ENCODE results near the gene DEF6. TPM values are rescaled to one million over a fixed set of nuclear protein-coding genes. Genes with fewer than 3 reads are reported as not detected.

DEF6 gene
- total and polyA plus RNA-seq, 2 of the 13 experiments (the other 11 are each of a cell fraction or from before 2014, with no cell fraction given): 5.2 to 10.0 TPM

GRCh38 chr6:35259948-35260590 is 37.5 kb upstream of the DEF6 start (continued):
- TF ChIP-seq ZNF543 (CRISPR knock-in tag; IDR thresholded peaks at IDR 0.05) (no peak), RXRB (CRISPR knock-in tag; IDR thresholded peaks at IDR 0.05; ENCODE audit: borderline replicate concordance) (no peak), PRDM4 (CRISPR knock-in tag; IDR thresholded peaks at IDR 0.05; ENCODE audit: borderline replicate concordance) (no peak), POLR2AphosphoS5 (IDR thresholded peaks at IDR 0.05; ENCODE audit: low read depth, low read length) (peak; percentile 45), POLR2A (IDR thresholded peaks at IDR 0.05; ENCODE audit: insufficient read depth in 1 of 2, low read depth in 2 of 2, low read length in 2 of 2) (peak in 1 of 2 experiments; percentile 81; a peak in 1 of 4 replicates), ZNF354B (CRISPR knock-in tag; IDR thresholded peaks at IDR 0.05) (0 out of 2 replicates have a peak, but pooled peaks have one; percentile 26), ARID2 (CRISPR knock-in tag; IDR thresholded peaks at IDR 0.05; ENCODE audit: borderline replicate concordance) (peak; percentile 79; the same call in 1 of the 2 replicates), NFATC3 (CRISPR knock-in tag; IDR thresholded peaks at IDR 0.05) (no peak), MEIS1 (CRISPR knock-in tag; IDR thresholded peaks at IDR 0.05; ENCODE audit: borderline replicate concordance) (no peak), ZBTB34 (CRISPR knock-in tag; IDR thresholded peaks at IDR 0.05) (peak; percentile 16; the same call in 1 of the 2 replicates), JUN (CRISPR knock-in tag; IDR thresholded peaks at IDR 0.05) (no peak), ZNF142 (CRISPR knock-in tag; IDR thresholded peaks at IDR 0.05) (no peak), NCOR1 (IDR thresholded peaks at IDR 0.05; ENCODE audit: borderline replicate concordance, low read length) (no peak)
- TF ChIP-seq, protein P1, sequence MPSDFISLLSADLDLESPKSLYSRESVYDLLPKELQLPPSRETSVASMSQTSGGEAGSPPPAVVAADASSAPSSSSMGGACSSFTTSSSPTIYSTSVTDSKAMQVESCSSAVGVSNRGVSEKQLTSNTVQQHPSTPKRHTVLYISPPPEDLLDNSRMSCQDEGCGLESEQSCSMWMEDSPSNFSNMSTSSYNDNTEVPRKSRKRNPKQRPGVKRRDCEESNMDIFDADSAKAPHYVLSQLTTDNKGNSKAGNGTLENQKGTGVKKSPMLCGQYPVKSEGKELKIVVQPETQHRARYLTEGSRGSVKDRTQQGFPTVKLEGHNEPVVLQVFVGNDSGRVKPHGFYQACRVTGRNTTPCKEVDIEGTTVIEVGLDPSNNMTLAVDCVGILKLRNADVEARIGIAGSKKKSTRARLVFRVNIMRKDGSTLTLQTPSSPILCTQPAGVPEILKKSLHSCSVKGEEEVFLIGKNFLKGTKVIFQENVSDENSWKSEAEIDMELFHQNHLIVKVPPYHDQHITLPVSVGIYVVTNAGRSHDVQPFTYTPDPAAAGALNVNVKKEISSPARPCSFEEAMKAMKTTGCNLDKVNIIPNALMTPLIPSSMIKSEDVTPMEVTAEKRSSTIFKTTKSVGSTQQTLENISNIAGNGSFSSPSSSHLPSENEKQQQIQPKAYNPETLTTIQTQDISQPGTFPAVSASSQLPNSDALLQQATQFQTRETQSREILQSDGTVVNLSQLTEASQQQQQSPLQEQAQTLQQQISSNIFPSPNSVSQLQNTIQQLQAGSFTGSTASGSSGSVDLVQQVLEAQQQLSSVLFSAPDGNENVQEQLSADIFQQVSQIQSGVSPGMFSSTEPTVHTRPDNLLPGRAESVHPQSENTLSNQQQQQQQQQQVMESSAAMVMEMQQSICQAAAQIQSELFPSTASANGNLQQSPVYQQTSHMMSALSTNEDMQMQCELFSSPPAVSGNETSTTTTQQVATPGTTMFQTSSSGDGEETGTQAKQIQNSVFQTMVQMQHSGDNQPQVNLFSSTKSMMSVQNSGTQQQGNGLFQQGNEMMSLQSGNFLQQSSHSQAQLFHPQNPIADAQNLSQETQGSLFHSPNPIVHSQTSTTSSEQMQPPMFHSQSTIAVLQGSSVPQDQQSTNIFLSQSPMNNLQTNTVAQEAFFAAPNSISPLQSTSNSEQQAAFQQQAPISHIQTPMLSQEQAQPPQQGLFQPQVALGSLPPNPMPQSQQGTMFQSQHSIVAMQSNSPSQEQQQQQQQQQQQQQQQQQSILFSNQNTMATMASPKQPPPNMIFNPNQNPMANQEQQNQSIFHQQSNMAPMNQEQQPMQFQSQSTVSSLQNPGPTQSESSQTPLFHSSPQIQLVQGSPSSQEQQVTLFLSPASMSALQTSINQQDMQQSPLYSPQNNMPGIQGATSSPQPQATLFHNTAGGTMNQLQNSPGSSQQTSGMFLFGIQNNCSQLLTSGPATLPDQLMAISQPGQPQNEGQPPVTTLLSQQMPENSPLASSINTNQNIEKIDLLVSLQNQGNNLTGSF (CRISPR knock-in tag; IDR thresholded peaks at IDR 0.05): no peak

Measured in HepG2 (cell line).